KOPT-K1 (cell line): Measurements from ENCODE around the gene CCDC182.

Experiments used
- H3K27ac ChIP-seq: fragments of 200-600 bp; sonication (generic); 2 replicates; pipeline ENCODE4 v1.5.1; 2016; ENCODE audit warnings: antibody characterized with exemption, mild to moderate bottlenecking, low read depth, low read length; ENCODE audit not compliant: poor library complexity, severe bottlenecking
- H3K36me3 ChIP-seq: fragments of 200-600 bp; sonication (generic); 2 replicates; pipeline ENCODE4 v1.5.1; 2017; ENCODE audit warnings: antibody characterized with exemption, mild to moderate bottlenecking, low read length, moderate library complexity; ENCODE audit not compliant: insufficient read depth
- H3K9me3 ChIP-seq: fragments of 200-600 bp; sonication (generic); 2 replicates; pipeline ENCODE4 v1.5.1; 2017; ENCODE audit warnings: antibody characterized with exemption, low read length, mild to moderate bottlenecking; ENCODE audit not compliant: insufficient read depth, poor library complexity, severe bottlenecking

Gene CCDC182

DNA sequence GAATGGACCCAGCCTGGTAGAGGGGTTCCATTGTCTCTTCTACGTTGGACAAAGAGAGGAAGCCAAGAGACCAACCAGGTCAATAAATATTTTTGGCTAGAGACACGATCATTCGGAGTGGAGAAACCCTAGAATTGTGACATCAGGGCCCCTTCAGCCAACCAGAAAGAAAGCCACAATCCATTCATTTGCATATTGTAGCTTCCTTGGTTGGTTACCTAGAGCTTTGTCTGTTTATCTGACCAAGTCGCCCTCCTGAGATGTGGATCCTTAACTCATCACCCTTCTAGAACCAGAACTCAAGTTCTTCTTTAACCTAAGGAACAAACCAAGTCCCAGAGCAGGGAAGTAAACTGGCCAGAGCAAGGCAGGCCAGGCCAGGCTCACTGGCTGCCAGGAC is at the start of gene CCDC182:
TSS of gene CCDC182 (minus strand) at position 58 of the 400 bp plus-strand sequence. CDS start at position 31, 27 bp downstream.
- H3K36me3 ChIP-seq: no peaks in the 10 kb centered on the region
- H3K9me3 ChIP-seq: no peaks in the 10 kb centered on the region
- H3K27ac ChIP-seq: no peak within 1 kb of the TSS

DNA sequence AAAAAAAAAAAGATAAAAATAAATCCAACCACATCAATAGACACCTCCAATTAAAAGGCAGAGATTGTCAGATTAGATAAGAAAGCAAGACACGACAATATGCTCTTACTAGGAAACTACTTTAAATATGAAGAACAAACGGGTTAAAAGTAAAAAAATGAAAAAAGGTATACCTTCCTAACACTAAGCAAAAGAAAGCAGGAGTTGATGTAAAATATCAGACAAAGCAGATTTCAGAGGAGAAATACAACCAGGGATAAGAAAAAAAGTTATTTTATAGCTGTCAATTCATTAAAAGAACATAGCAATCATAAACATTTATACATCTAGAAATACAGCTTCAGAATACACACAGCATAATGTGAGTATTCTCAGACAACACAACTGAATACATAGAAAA is 49.7 kb upstream of the CCDC182 start:
- Histone ChIP-seq H3K27ac (no peak overlapping the region), H3K36me3 (no peaks in the 10 kb centered on the region), H3K9me3 (no peaks in the 10 kb centered on the region)

DNA sequence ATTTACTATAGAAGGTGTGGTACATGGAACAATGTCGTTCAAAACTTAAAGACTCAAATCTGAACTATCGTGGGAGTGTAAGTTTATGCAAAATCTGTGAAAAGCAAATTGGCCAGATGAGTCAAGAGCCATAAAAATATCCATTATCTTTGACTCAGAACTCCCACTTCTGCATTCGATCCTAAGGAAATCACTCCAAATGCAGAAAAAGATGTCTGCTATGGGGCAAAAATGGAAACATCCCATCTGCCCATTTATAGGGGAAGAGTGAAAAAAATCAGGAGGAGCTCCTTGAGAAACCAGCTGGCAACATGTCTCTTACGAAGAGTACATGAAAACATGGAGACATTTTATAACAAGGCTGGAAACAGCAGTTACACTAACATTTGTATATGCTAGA is 43.6 kb upstream of the CCDC182 start:
- Histone ChIP-seq H3K36me3 (no peaks in the 10 kb centered on the region), H3K27ac (no peak overlapping the region)

DNA sequence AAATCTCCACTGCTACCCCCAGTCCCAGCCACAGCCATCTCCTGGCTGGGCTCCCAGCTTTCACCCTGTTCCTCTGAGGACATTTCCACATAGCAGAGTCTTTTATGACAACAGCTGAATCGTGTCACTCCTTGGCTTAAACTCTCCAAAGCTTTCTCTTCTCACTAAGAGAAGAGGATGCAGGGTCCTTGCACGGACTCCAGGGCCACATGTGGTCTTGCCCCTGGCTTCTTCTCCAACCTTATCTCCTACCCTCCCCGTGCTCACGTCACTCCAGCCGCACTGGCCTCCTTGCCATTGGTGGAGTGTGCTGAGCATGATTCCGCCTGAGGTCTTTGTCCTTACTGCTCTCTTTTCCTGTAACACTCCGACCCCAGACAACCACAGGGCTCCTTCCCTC is 39.9 kb upstream of the CCDC182 start:
- Histone ChIP-seq H3K9me3 (no peaks in the 10 kb centered on the region), H3K27ac (no peak overlapping the region), H3K36me3 (no peaks in the 10 kb centered on the region)

More for the DNA sequence above, 43.6 kb upstream of the CCDC182 start:
- no peaks in the 10 kb centered on the region for H3K9me3 ChIP-seq

DNA sequence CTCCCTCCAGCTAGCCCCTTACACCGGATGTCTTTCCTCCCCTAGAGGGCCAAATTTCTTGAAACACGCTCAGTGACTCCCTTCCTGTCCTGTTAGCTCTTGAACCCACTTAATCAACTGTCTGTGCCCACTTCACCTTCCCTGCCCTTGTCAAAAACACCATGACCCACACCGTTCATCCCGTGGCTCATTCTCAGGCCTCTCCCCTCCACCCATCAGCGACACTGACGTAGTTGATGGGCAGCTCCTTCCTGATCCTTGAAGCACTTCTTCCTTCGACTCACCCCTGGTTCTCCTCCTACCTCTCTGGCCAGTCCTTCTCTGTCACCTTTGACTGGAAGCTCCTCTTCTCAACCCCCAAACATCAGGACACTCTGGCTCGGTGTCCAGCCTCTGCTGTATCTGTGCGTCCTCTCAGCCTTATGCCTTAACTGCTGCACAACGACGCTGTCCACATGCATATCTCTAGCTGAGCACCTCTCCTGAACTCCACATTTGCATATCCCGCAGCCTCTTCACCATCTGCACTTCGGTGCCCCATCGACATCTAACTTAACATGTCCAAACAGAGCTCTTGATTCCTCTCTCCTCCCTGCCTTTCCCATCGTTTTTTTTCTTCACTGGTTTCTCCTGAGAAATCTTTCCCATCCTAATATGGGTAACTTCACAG is 39.3 kb upstream of the CCDC182 start:
- Histone ChIP-seq H3K27ac (no peak overlapping the region), H3K9me3 (no peaks in the 10 kb centered on the region), H3K36me3 (no peaks in the 10 kb centered on the region)

DNA sequence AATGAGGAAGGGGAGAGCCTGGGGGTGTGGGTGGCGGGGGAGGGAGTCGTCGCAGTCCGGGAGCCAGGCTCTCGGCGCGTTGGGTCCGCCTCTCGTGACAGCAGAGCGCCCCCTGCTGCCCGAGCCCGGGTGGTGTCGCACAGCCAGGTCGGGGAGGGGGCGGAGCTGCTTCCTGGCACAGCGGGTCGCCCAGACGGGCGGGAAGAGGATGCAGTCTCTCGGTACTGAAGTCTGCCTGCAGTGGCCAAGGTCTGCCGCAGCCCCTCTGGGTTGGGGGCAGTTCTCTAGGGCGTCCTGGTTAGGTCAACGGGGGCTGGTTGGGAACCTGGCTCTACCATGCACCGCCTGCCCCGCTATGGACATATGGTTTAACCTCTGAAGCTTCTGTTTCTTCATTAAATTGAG is 38.2 kb upstream of the CCDC182 start:
- Histone ChIP-seq H3K9me3 (no peaks in the 10 kb centered on the region), H3K27ac (peak overlapping the region; percentile 47), H3K36me3 (no peaks in the 10 kb centered on the region)

DNA sequence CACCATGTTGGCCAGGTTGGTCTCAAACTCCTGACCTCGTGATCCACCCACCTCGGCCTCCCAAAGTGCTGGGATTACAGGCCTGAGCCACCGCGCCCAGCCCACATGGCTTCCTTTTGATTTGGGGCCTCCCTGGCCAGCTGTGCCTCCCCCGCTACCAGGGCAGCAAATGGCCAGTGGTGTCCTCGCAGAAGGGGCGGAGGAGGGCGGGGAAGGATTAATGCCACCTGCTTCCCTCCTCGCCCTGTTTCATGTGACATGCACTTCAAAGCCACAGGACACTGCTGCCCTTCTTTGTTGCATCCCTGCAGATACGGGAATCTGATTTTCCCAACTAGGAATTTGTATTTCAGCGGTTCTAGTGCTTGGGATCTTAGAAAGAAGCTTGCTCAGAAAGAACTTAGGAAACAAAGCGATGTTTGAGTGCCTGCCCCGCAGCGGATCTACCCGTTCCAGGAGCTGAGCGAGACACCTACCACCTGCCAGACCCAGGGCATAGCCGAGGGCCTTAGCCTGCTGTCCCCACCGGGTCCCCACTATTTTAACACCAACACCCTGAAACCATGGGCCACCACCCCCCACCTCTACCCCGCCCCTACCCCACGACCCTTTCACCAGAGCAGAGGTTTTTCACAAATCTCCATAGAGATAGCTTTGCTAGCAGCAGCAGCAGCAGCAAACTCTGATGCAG is 37.7 kb upstream of the CCDC182 start:
- Histone ChIP-seq H3K27ac (peak overlapping the region; percentile 47), H3K9me3 (no peaks in the 10 kb centered on the region), H3K36me3 (no peaks in the 10 kb centered on the region)

DNA sequence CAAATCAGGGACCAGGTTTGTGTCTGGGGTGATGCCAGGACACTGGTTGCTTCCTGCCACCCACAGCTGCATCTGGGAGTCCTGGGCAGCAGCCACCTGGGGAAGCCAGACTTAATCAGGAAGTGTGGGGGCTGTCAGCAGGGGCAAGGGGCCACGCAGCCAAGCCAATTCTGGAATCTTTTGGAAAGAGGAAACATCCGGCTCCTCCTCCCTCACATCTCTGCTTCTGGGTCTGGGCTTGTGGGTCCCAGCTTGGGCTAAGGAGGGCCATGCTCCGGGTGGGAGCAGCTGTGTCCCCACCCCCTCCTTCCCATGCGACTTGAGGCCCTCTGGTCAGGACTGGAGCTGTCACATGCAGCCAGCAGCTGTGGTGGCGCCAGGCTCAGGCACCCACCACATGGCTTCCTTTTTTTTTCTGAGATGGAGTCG is 37.0 kb upstream of the CCDC182 start:
- Histone ChIP-seq H3K36me3 (no peaks in the 10 kb centered on the region), H3K27ac (peak overlapping the region; percentile 47), H3K9me3 (no peaks in the 10 kb centered on the region)

DNA sequence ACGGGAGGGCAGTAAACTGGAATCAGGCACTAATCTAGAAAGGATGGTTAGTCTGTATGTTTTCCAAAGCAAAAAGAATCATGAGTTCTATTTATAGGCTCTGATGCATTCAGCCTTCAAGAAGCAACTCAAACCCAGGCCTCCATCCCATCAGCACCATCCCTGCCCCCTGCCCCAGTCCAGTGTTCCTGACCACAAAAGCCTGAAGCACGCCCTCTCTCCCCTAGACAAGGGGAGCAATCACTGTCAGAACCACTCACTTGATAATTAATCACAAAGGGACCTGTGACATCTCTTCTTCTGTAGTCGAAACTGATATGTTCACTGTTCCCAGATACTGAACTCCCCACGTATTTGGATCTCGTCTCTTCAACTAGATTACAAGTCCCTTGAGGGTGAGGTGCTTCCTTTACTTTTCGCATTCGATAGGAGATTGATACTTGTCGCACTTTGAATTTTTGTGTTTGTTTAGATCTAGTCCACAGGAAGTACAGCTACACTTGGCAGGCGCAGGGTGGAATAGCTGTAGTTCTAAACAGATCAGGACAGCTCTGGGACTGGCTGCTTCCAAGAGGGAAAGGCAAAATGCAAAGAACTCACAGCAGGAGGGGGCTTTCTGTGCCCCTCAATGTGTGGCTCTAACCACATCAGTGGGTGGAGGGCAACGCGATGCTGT is 36.4 kb upstream of the CCDC182 start:
- Histone ChIP-seq H3K9me3 (no peaks in the 10 kb centered on the region), H3K27ac (peak overlapping the region; percentile 47), H3K36me3 (no peaks in the 10 kb centered on the region)

DNA sequence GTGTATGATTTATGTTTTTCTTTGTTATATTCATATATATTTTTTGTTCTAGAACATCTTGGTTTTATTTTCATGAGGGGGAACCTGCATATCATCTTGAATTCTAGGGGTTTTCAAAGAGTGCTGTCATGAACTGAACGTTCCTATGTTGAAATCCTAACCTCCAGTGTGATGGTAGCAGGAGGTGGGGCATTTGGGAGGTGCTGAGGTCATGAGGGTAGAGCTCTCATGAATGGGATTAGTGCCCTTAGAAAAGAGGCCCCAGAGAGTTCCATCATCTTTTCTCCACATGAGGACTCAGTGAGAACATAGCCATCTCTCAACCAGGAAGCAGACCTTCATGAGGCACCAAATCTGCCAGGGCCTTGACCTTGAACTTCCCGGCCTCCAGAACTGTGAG is 34.6 kb upstream of the CCDC182 start:
- H3K9me3 ChIP-seq: no peaks in the 10 kb centered on the region
- H3K36me3 ChIP-seq: no peaks in the 10 kb centered on the region
- no peak overlapping the region for H3K27ac ChIP-seq

DNA sequence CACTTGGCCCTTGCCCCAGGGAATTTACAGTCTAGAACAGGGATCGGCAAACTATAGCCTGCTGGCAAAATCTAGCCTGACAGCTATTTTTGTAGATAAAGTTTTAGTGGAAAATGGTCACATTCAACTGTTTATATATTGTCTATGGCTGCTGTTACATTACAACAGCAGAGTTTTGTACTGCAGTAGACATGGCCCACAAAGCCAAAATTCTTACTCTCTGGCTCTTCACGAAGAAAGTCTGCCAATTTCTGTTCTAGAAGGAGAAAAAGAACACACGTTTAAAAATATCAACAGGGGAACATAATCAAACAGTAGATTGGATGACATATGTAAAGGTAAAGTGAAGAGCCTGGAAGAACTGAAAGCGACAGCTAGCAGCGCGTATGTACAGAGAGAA is 33.2 kb upstream of the CCDC182 start:
- H3K27ac ChIP-seq: no peak overlapping the region
- no peaks in the 10 kb centered on the region for H3K9me3 ChIP-seq
- H3K36me3 ChIP-seq: no peaks in the 10 kb centered on the region

DNA sequence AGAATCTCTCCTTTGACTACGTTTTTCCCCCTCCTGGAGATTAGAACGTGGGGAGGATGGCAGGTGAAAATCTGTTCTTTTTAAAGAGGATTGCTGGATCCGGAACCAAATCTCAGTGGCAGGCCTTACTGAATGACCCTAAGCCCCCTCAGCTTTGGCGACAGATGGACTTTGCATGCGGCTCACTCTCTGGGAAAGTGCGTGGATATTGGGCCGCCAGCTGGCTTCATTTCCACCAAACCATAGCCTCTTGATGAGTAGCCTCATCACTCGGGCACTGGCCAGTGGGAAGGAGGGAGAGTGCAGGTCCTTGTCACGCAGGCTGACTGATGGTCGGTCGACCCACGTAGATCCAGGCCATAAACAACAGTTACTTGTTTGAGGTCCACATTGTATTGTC is 31.3 kb upstream of the CCDC182 start:
- Histone ChIP-seq H3K36me3 (no peaks in the 10 kb centered on the region), H3K27ac (no peak overlapping the region)

DNA sequence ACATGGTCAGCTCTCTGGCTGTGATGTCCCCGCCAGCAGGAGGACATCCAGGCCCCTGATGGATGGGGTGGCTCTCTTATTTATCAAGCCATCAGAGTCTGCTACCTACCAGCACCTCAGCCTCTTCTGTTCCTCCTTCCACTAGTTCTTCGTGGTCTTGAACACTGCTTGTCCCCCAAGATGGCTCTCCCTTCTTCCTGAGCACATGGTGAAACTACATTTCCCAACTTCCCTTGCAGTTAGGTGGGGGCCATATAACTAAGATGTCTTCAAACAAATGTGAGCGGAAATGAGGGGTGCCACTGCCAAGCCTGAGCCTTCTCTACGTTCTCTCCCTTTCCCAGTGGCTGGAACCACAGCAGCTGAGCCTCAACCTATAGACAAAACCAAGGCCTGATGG is 29.8 kb upstream of the CCDC182 start:
- Histone ChIP-seq H3K36me3 (no peaks in the 10 kb centered on the region), H3K9me3 (no peaks in the 10 kb centered on the region), H3K27ac (no peak overlapping the region)

More for the DNA sequence above, 31.3 kb upstream of the CCDC182 start:
- no peaks in the 10 kb centered on the region for H3K9me3 ChIP-seq

DNA sequence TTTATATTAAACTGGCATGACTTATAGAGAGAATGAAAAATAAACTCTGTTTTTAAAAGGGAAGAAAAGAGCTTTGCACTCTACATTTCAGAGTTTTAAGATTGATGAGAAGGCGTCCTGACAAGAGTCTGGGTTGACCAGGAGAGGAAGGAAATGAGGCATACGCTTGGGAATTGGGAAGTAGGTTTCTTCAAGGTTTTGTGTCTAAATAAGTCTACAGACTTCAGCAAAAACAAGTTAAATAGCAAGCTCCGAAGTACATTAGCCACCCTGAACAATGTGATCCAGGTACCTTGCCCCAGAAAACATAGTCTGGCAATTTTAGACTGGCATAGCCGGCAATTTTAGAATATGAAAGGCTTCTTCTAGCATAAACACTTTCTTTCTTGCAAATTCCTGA is 28.5 kb upstream of the CCDC182 start:
- H3K9me3 ChIP-seq: no peaks in the 10 kb centered on the region
- H3K27ac ChIP-seq: no peak overlapping the region
- no peaks in the 10 kb centered on the region for H3K36me3 ChIP-seq

DNA sequence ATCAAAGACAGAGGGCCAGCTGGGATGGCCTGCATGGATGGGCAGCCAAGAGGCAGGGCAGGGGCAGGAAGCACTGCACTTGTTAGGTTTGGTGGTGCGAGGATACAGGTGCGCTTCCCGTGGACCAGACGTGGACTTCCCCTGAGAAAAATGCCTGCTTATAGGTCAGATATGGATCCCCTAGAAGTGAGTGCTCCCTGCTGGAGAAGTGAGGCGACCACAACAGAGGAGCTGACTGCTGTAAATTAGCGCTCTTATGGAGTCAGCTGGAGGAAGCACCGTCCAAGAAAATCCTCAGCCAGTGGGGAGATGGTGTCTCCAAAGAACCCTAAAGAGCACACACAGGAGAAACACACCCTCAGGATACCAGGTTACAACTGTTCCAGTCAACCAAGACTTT is 27.7 kb upstream of the CCDC182 start:
- H3K36me3 ChIP-seq: no peaks in the 10 kb centered on the region
- no peaks in the 10 kb centered on the region for H3K9me3 ChIP-seq
- no peak overlapping the region for H3K27ac ChIP-seq
